ENCODE measurements around the gene CLEC4D.

The CLEC4D gene

DNA sequence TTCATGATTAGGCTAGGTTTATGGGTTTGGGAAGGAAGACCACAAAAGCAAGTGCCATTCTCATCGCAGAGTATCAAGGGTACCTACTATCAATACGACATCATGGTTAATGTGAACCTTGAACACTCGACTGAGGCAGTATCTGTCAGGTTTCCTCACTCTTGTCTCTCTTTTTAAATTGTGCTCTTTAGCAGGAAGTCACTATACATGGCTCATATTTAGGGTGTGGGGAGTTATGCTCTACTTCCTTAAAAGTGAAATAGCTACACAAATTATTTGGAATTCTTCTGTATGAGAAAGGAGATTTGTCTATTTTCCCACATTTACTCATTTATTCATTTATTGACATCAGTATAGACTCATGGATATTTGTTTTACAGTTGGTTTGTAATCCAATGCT is 33.3 kb downstream of the CLEC4D start (continued):
- TF ChIP-seq, protein P1, sequence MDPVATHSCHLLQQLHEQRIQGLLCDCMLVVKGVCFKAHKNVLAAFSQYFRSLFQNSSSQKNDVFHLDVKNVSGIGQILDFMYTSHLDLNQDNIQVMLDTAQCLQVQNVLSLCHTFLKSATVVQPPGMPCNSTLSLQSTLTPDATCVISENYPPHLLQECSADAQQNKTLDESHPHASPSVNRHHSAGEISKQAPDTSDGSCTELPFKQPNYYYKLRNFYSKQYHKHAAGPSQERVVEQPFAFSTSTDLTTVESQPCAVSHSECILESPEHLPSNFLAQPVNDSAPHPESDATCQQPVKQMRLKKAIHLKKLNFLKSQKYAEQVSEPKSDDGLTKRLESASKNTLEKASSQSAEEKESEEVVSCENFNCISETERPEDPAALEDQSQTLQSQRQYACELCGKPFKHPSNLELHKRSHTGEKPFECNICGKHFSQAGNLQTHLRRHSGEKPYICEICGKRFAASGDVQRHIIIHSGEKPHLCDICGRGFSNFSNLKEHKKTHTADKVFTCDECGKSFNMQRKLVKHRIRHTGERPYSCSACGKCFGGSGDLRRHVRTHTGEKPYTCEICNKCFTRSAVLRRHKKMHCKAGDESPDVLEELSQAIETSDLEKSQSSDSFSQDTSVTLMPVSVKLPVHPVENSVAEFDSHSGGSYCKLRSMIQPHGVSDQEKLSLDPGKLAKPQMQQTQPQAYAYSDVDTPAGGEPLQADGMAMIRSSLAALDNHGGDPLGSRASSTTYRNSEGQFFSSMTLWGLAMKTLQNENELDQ (tag by site-specific recombination; IDR thresholded peaks at IDR 0.05; ENCODE audit: low read depth) = no peak
- no peak for TF ChIP-seq ZNF561 (tag by site-specific recombination; IDR thresholded peaks at IDR 0.05; ENCODE audit: borderline replicate concordance)
- TF ChIP-seq ZNF660 (tag by site-specific recombination; IDR thresholded peaks at IDR 0.05) = no peak
- TF ChIP-seq, protein P2, sequence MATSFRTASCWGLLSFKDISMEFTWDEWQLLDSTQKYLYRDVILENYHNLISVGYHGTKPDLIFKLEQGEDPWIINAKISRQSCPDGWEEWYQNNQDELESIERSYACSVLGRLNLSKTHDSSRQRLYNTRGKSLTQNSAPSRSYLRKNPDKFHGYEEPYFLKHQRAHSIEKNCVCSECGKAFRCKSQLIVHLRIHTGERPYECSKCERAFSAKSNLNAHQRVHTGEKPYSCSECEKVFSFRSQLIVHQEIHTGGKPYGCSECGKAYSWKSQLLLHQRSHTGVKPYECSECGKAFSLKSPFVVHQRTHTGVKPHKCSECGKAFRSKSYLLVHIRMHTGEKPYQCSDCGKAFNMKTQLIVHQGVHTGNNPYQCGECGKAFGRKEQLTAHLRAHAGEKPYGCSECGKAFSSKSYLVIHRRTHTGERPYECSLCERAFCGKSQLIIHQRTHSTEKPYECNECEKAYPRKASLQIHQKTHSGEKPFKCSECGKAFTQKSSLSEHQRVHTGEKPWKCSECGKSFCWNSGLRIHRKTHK (tag by site-specific recombination; IDR thresholded peaks at IDR 0.05) = no peak
- no peak for TF ChIP-seq ZNF292 (tag by site-specific recombination; IDR thresholded peaks at IDR 0.05; ENCODE audit: borderline replicate concordance, low read depth)
- TF ChIP-seq ZNF529 (tag by site-specific recombination; IDR thresholded peaks at IDR 0.05; ENCODE audit: insufficient replicate concordance) = no peak
- TF ChIP-seq ZNF274 (IDR thresholded peaks at IDR 0.05; ENCODE audit: low read length) = no peak
- TF ChIP-seq ZNF274 (tag by site-specific recombination; IDR thresholded peaks at IDR 0.05; ENCODE audit: borderline replicate concordance) = no peak
- no peak for TF ChIP-seq ZNF140 (tag by site-specific recombination; IDR thresholded peaks at IDR 0.05)
- TF ChIP-seq, protein P3, sequence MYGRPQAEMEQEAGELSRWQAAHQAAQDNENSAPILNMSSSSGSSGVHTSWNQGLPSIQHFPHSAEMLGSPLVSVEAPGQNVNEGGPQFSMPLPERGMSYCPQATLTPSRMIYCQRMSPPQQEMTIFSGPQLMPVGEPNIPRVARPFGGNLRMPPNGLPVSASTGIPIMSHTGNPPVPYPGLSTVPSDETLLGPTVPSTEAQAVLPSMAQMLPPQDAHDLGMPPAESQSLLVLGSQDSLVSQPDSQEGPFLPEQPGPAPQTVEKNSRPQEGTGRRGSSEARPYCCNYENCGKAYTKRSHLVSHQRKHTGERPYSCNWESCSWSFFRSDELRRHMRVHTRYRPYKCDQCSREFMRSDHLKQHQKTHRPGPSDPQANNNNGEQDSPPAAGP (tag by site-specific recombination; IDR thresholded peaks at IDR 0.05) = no peak

DNA sequence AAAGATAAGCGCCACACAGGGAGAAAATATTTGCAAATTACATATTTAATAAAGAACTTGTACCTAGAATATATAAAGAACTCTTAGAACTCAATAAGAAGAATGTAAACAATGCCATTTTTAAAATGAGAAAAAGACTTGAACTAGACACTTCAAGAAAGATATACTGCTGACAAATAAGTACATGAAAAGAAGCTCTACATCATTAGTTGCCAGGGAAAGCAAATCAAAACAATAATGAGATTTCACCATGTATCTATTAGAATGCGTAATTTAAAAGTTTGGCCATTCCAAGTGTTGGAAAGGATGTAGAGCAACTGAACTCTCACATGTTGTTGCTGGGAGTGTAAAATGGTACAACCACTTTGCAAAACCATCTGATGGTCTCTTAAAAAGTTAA is 34.3 kb downstream of the CLEC4D start:
- CTCF ChIA-PET = interaction anchor here (1.0 to 1.5 kb wide), 2 partner anchors 61 to 343 kb away, joined by 4 to 8 read pairs; no protein-coding TSS in a partner anchor
- TF ChIP-seq ZFP3 (tag by site-specific recombination; IDR thresholded peaks at IDR 0.05; ENCODE audit: low read depth) (no peak), TCF7L2 (IDR thresholded peaks at IDR 0.05; ENCODE audit: borderline replicate concordance, low read depth, low read length) (no peak), KLF1 (tag by site-specific recombination; IDR thresholded peaks at IDR 0.05) (no peak), ZNF677 (tag by site-specific recombination; IDR thresholded peaks at IDR 0.05) (no peak), HIC1 (tag by site-specific recombination; IDR thresholded peaks at IDR 0.05) (no peak), ZNF830 (tag by site-specific recombination; IDR thresholded peaks at IDR 0.05; ENCODE audit: low read depth) (no peak), ZNF473 (tag by site-specific recombination; IDR thresholded peaks at IDR 0.05) (no peak), PRDM10 (tag by site-specific recombination; IDR thresholded peaks at IDR 0.05) (no peak), ZNF132 (tag by site-specific recombination; IDR thresholded peaks at IDR 0.05; ENCODE audit: borderline replicate concordance) (no peak)
- TF ChIP-seq, protein P4, sequence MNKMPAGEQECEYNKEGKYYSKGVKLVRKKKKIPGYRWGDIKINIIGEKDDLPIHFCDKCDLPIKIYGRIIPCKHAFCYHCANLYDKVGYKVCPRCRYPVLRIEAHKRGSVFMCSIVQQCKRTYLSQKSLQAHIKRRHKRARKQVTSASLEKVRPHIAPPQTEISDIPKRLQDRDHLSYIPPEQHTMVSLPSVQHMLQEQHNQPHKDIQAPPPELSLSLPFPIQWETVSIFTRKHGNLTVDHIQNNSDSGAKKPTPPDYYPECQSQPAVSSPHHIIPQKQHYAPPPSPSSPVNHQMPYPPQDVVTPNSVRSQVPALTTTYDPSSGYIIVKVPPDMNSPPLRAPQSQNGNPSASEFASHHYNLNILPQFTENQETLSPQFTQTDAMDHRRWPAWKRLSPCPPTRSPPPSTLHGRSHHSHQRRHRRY (tag by site-specific recombination; IDR thresholded peaks at IDR 0.05) = no peak
- no peak overlapping the region for H3K27ac ChIP-seq (ENCODE audit: extremely low read depth, low read depth, low read length)
- H3K4me3 ChIP-seq (ENCODE audit: low read depth, low read length) = no peak overlapping the region
- H3K4me1 ChIP-seq (ENCODE audit: control insufficient read depth, insufficient read depth, low read length) = no peaks in the 10 kb centered on the region
- no peaks in the 10 kb centered on the region for H3K36me3 ChIP-seq (ENCODE audit: control insufficient read depth in 2 of 2, insufficient read depth in 1 of 2, low read length in 2 of 2)
- POLR2A ChIA-PET = no interaction called here
- no peaks in the 10 kb centered on the region for H3K9me3 ChIP-seq (ENCODE audit: control insufficient read depth, insufficient read depth, low read depth, low read length)

Measured in HEK293 (cell line).